Activated naive CD8-positive, alpha-beta T cell treated with anti-CD3 and anti-CD28 coated beads, Interleukin-2, amount 50 U/mL, for 24 hours (primary cell): ENCODE measurements around the gene FAM3B.
A peak's percentile ranks its signal among the peaks of the same experiment; 100 is the strongest.
"Not testable (repeated sequence)": the region's sequence is repeated elsewhere in the genome, so short reads cannot be mapped to it uniquely, and the experiment has no call there.

ENCODE experiments used
- ATAC-seq: fragments of 150-1000 bp; cut with Tn5 transposase; one replicate; pipeline ENCODE4 v1.10.0; 2021
- DNase-seq: peaks from one replicate; pipeline ENCODE4 v3.0.0; 2021
- H3K27ac Mint-ChIP-seq: one replicate; pipeline ENCODE4 v1.8.0; 2021; ENCODE audit warnings: mild to moderate bottlenecking, mixed read lengths
- H3K27me3 Mint-ChIP-seq: one replicate; pipeline ENCODE4 v1.8.0; 2021; ENCODE audit warnings: mixed read lengths
- H3K36me3 Mint-ChIP-seq: one replicate; pipeline ENCODE4 v1.8.0; 2021; ENCODE audit warnings: low read depth, mixed read lengths
- H3K4me1 Mint-ChIP-seq: one replicate; pipeline ENCODE4 v1.8.0; 2021; ENCODE audit warnings: mixed read lengths
- H3K4me3 Mint-ChIP-seq: one replicate; pipeline ENCODE4 v1.8.0; 2021; ENCODE audit warnings: mild to moderate bottlenecking, moderate library complexity, mixed read lengths
- H3K9me3 Mint-ChIP-seq: one replicate; pipeline ENCODE4 v1.8.0; 2021; ENCODE audit warnings: mixed read lengths

The FAM3B gene

GRCh38 chr21:41304068-41304720 is 12.4 kb upstream of the FAM3B start:
- peaks cover 9% of the 10 kb centered on the region for H3K27me3 Mint-ChIP-seq
- ATAC-seq, result no peak
- H3K36me3 Mint-ChIP-seq, result no peaks in the 10 kb centered on the region
- no peaks in the 10 kb centered on the region for H3K4me1 Mint-ChIP-seq
- no peaks in the 10 kb centered on the region for H3K9me3 Mint-ChIP-seq
- no peak overlapping the region for H3K4me3 Mint-ChIP-seq
- DNase-seq, result no peak
- H3K27ac Mint-ChIP-seq, result no peak overlapping the region

GRCh38 chr21:41307219-41307618 is 9.4 kb upstream of the FAM3B start:
- Mint-ChIP-seq H3K4me1 (no peaks in the 10 kb centered on the region), H3K9me3 (no peaks in the 10 kb centered on the region), H3K27ac (no peak overlapping the region), H3K27me3 (peaks cover 13% of the 10 kb centered on the region), H3K36me3 (no peaks in the 10 kb centered on the region), H3K4me3 (no peak overlapping the region)
- no peak for DNase-seq
- ATAC-seq, result no peak

- DNase-seq, H3K36me3 Mint-ChIP-seq, H3K9me3 Mint-ChIP-seq, ATAC-seq, H3K4me1 Mint-ChIP-seq, H3K4me3 Mint-ChIP-seq, H3K27ac Mint-ChIP-seq: not testable (repeated sequence)
- peaks cover 43% of the 10 kb centered on the region for H3K27me3 Mint-ChIP-seq
Observed at GRCh38 chr21:41313285-41314164, 3.1 kb upstream of the FAM3B start.

GRCh38 chr21:41315726-41316125 is 875 bp upstream of the FAM3B start:
- no peak for ATAC-seq
- H3K27me3 Mint-ChIP-seq, result peaks cover 42% of the 10 kb centered on the region
- H3K9me3 Mint-ChIP-seq, result no peaks in the 10 kb centered on the region
- no peak for DNase-seq
- H3K36me3 Mint-ChIP-seq, result no peaks in the 10 kb centered on the region
- no peak overlapping the region for H3K4me3 Mint-ChIP-seq
- no peak overlapping the region for H3K27ac Mint-ChIP-seq
- peaks cover 6% of the 10 kb centered on the region for H3K4me1 Mint-ChIP-seq

- DNase-seq, result no peak
Observed at GRCh38 chr21:41317063-41317392, 427 bp downstream of the FAM3B start.

DNA sequence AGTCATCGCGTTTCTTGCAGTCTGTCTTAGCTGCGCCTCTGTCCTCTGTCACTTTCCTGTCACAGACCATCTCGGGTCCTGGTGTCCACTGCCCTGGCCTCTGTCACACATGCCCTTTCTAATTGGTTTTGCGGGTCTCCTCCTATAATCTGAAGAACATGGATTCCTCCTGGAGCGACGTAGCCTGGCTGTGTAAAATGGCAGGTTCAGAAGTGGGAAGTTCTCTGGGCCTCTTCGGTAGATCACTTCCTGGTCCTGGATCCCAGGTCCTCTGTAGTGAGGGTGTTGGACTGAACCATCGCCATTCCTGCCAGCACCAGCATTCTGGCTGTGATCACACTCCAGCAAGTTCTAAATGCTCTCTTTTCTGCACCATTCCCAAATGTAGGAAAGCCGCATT is 857 bp downstream of the FAM3B start:
- H3K9me3 Mint-ChIP-seq, result no peaks in the 10 kb centered on the region
- H3K36me3 Mint-ChIP-seq, result no peaks in the 10 kb centered on the region
- peaks cover 39% of the 10 kb centered on the region for H3K27me3 Mint-ChIP-seq
- no peak overlapping the region for H3K27ac Mint-ChIP-seq
- ATAC-seq (no peak), DNase-seq (no peak)
- peaks cover 15% of the 10 kb centered on the region for H3K4me1 Mint-ChIP-seq
- H3K4me3 Mint-ChIP-seq, result no peak overlapping the region

More at GRCh38 chr21:41317063-41317392, 427 bp downstream of the FAM3B start:
- Mint-ChIP-seq H3K4me3 (no peak overlapping the region), H3K27me3 (peaks cover 39% of the 10 kb centered on the region), H3K9me3 (no peaks in the 10 kb centered on the region), H3K27ac (no peak overlapping the region), H3K36me3 (no peaks in the 10 kb centered on the region), H3K4me1 (peaks cover 15% of the 10 kb centered on the region)
- no peak for ATAC-seq

GRCh38 chr21:41318218-41318617 is 1.6 kb downstream of the FAM3B start:
- peaks cover 15% of the 10 kb centered on the region for H3K4me1 Mint-ChIP-seq
- DNase-seq (no peak), ATAC-seq (no peak)
- H3K36me3 Mint-ChIP-seq, result no peaks in the 10 kb centered on the region
- no peaks in the 10 kb centered on the region for H3K9me3 Mint-ChIP-seq
- peaks cover 37% of the 10 kb centered on the region for H3K27me3 Mint-ChIP-seq
- H3K27ac Mint-ChIP-seq, result no peak overlapping the region
- H3K4me3 Mint-ChIP-seq, result no peak overlapping the region

GRCh38 chr21:41319273-41319672 is 2.7 kb downstream of the FAM3B start:
- Mint-ChIP-seq H3K9me3 (no peaks in the 10 kb centered on the region), H3K4me3 (no peak overlapping the region), H3K36me3 (no peaks in the 10 kb centered on the region), H3K4me1 (peaks cover 15% of the 10 kb centered on the region), H3K27ac (no peak overlapping the region), H3K27me3 (peaks cover 37% of the 10 kb centered on the region)
- ATAC-seq (no peak), DNase-seq (no peak)

GRCh38 chr21:41321211-41321907 is 4.8 kb downstream of the FAM3B start:
- H3K27me3 Mint-ChIP-seq, result peaks cover 18% of the 10 kb centered on the region
- no peaks in the 10 kb centered on the region for H3K9me3 Mint-ChIP-seq
- H3K4me3 Mint-ChIP-seq, result no peak overlapping the region
- H3K27ac Mint-ChIP-seq, result no peak overlapping the region
- ATAC-seq (peak; percentile 50), DNase-seq (peak; percentile 15)
- H3K4me1 Mint-ChIP-seq, result peaks cover 12% of the 10 kb centered on the region
- no peaks in the 10 kb centered on the region for H3K36me3 Mint-ChIP-seq

- H3K4me3 Mint-ChIP-seq, result no peak overlapping the region
- H3K27me3 Mint-ChIP-seq, result peaks cover 16% of the 10 kb centered on the region
- no peaks in the 10 kb centered on the region for H3K9me3 Mint-ChIP-seq
- ATAC-seq, result no peak
- H3K36me3 Mint-ChIP-seq, result no peaks in the 10 kb centered on the region
- peaks cover 12% of the 10 kb centered on the region for H3K4me1 Mint-ChIP-seq
- H3K27ac Mint-ChIP-seq, result no peak overlapping the region
- DNase-seq, result no peak
Observed at GRCh38 chr21:41321908-41322495, 5.4 kb downstream of the FAM3B start.

DNA sequence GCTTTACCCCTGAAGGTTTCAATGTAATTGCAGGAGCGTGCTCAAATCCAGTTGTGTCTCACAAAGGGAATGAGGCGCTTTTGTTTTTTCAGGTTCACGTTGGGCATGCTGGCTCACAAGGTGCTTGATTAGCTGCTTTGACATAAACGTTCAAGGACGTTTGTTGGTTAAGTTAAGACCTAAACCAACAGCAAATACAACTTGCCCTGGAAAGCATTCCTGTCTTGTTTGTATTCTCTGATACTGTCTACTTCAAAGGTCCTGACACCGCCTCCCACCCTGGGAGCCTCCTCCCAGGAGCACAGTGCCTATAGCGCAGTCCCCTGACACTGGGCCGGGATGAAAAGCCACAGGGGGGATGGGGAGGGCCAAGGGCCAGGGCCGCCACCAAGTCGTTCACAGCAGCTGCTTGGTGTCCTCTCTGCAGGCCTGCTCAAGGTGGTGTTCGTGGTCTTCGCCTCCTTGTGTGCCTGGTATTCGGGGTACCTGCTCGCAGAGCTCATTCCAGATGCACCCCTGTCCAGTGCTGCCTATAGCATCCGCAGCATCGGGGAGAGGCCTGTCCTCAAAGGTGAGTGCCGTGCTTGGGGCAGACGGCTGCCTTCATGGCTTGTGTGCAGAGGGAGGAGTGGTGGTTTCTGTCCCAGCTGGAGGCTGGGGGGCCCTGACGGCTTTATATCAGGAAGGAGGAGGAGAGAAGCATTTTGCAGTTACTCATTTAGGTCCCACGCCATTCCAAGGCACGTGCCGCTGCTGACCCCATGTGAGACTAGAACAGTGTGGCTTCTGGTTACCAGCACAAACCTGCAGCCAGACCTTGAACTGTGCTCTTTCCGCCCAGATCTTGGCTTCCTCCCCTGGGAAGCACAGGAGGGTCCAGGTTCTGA is 6.1 kb downstream of the FAM3B start:
- H3K27me3 Mint-ChIP-seq, result peaks cover 9% of the 10 kb centered on the region
- no peaks in the 10 kb centered on the region for H3K36me3 Mint-ChIP-seq
- peaks cover 8% of the 10 kb centered on the region for H3K4me1 Mint-ChIP-seq
- DNase-seq (no peak), ATAC-seq (no peak)
- H3K9me3 Mint-ChIP-seq, result no peaks in the 10 kb centered on the region
- H3K27ac Mint-ChIP-seq, result no peak overlapping the region
- H3K4me3 Mint-ChIP-seq, result no peak overlapping the region

- peaks cover 8% of the 10 kb centered on the region for H3K4me1 Mint-ChIP-seq
- H3K27me3 Mint-ChIP-seq, result no peaks in the 10 kb centered on the region
- no peak overlapping the region for H3K27ac Mint-ChIP-seq
- DNase-seq, result no peak
- H3K36me3 Mint-ChIP-seq, result no peaks in the 10 kb centered on the region
- ATAC-seq, result no peak
- no peak overlapping the region for H3K4me3 Mint-ChIP-seq
- no peaks in the 10 kb centered on the region for H3K9me3 Mint-ChIP-seq
Observed at GRCh38 chr21:41325138-41325912, 8.7 kb downstream of the FAM3B start.

DNA sequence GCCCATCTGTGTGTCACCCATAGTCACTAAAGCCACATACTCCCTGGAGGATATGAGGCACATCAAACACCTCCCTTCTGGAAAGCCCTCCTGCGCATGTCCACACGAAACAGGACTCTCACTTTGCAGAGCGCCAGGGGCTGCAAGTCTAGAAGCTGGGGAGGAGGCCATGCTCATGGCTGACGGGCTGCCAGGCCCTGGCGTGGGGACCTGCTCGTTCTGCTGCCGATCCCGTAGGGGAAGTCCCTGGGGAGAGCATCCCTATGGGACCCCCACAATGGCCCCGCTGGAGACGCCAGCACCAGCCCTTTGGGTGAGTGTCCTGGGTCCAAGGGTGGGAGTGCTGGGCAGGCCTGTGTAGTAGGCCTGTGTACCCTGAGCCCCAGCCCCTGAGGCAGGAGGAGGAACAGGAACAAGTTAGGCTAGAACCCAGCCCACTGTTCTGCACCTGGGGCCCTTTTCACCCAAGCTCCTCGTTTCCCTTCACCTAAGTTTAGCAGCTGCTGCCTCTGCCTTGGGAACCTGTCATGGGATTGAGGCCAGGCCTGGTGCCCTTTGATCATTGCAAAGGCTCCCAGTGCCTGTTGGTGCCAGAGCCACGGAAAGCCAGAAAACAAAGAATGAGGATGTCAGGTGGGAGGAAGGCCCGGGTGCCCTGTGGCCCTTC is 9.9 kb downstream of the FAM3B start:
- no peak overlapping the region for H3K4me3 Mint-ChIP-seq
- H3K4me1 Mint-ChIP-seq, result peaks cover 3% of the 10 kb centered on the region
- DNase-seq (no peak), ATAC-seq (peak; percentile 24)
- no peaks in the 10 kb centered on the region for H3K36me3 Mint-ChIP-seq
- no peaks in the 10 kb centered on the region for H3K27me3 Mint-ChIP-seq
- no peak overlapping the region for H3K27ac Mint-ChIP-seq
- no peaks in the 10 kb centered on the region for H3K9me3 Mint-ChIP-seq
